Neural cell (in vitro differentiated cells): ENCODE data around the gene FOXN1. TPM values are rescaled to one million over a fixed set of nuclear protein-coding genes. Genes with fewer than 3 reads are reported as not detected.

Experiments
- H2AFZ ChIP-seq: fragments of 200-600, 300-800 bp; sonication (generic), shearing (Covaris generic); 2 replicates; pipeline ENCODE4 v1.6.0; 2014; ENCODE audit warnings: low read depth, mild to moderate bottlenecking, antibody characterized with exemption, low read length, moderate library complexity
- H3F3A ChIP-seq: fragments of 200-600 bp; shearing (Covaris generic); 2 replicates; pipeline ENCODE4 v1.6.1; 2016; ENCODE audit warnings: mild to moderate bottlenecking, moderate library complexity, mixed read lengths, antibody characterized with exemption, low read length; ENCODE audit not compliant: insufficient read depth, poor library complexity, severe bottlenecking
- H3K27ac ChIP-seq: fragments of 200-600, 300-800 bp; sonication (generic), shearing (Covaris generic); 2 replicates; pipeline ENCODE4 v1.5.1; 2014; ENCODE audit warnings: mild to moderate bottlenecking, low read length, moderate library complexity
- H3K27me3 ChIP-seq: fragments of 300-800, 200-600 bp; sonication (generic), shearing (Covaris generic); 2 replicates; pipeline ENCODE4 v1.6.0; 2014; ENCODE audit warnings: mild to moderate bottlenecking, low read depth, low read length, moderate library complexity; ENCODE audit not compliant: insufficient read depth
- H3K36me3 ChIP-seq: fragments of 300-800, 200-600 bp; sonication (generic), shearing (Covaris generic); 2 replicates; pipeline ENCODE4 v1.5.1; 2014; ENCODE audit warnings: mild to moderate bottlenecking, antibody characterized with exemption, low read length, moderate library complexity; ENCODE audit not compliant: insufficient read depth
- H3K4me2 ChIP-seq: fragments of 300-800, 200-600 bp; sonication (generic), shearing (Covaris generic); 2 replicates; pipeline ENCODE4 v1.6.0; 2014; ENCODE audit warnings: mild to moderate bottlenecking, low read length
- H3K4me3 ChIP-seq: fragments of 300-800, 200-600 bp; sonication (generic), shearing (Covaris generic); 2 replicates; pipeline ENCODE4 v1.5.1; 2014; ENCODE audit warnings: mild to moderate bottlenecking, low read length, moderate library complexity
- H3K79me2 ChIP-seq: fragments of 200-600 bp; shearing (Covaris generic); replicated peaks from 2 replicates; pipeline ENCODE4 v1.6.0; 2014; ENCODE audit warnings: mild to moderate bottlenecking, low read length, moderate library complexity; ENCODE audit not compliant: insufficient read depth
- H3K9ac ChIP-seq: fragments of 300-800, 200-600 bp; sonication (generic), shearing (Covaris generic); 2 replicates; pipeline ENCODE4 v1.6.1; 2016; ENCODE audit warnings: mild to moderate bottlenecking, low read length, mixed read lengths
- H3K9me2 ChIP-seq: fragments of 200-600 bp; shearing (Covaris generic); 2 replicates; pipeline ENCODE4 v1.6.1; 2016; ENCODE audit warnings: mild to moderate bottlenecking, low read length, mixed read lengths; ENCODE audit not compliant: insufficient read depth
- H3K9me3 ChIP-seq: fragments of 200-600, 300-800 bp; sonication (generic), shearing (Covaris generic); 2 replicates; pipeline ENCODE4 v1.6.1; 2016; ENCODE audit warnings: mild to moderate bottlenecking, mixed run types, low read length, moderate library complexity, mixed read lengths
- H4K20me1 ChIP-seq: fragments of 200-600 bp; shearing (Covaris generic); 2 replicates; pipeline ENCODE4 v1.6.1; 2016; ENCODE audit warnings: mild to moderate bottlenecking, mixed run types; ENCODE audit not compliant: insufficient read depth
- CTCF ChIP-seq: fragments of 450-650 bp; IDR thresholded peaks from 2 replicates; pipeline ENCODE4 v1.5.1; 2014; ENCODE audit warnings: antibody characterized with exemption, mild to moderate bottlenecking, moderate library complexity; ENCODE audit not compliant: poor library complexity, severe bottlenecking
- EP300 ChIP-seq: fragments of 450-650 bp; conservative IDR thresholded peaks from 2 replicates; pipeline ENCODE4 v1.6.1; 2014; ENCODE audit warnings: antibody characterized with exemption, mild to moderate bottlenecking, moderate library complexity; ENCODE audit not compliant: poor library complexity, severe bottlenecking
- EZH2 ChIP-seq: fragments of 200-600, 300-800 bp; shearing (Covaris generic), sonication (generic); IDR thresholded peaks from 2 replicates; pipeline ENCODE4 v1.6.1; 2014; ENCODE audit warnings: antibody characterized with exemption, low read length, borderline replicate concordance, mild to moderate bottlenecking; ENCODE audit not compliant: insufficient read depth, poor library complexity, severe bottlenecking
- MXI1 ChIP-seq: fragments of 450-650 bp; conservative IDR thresholded peaks from 2 replicates; pipeline ENCODE4 v1.6.1; 2014; ENCODE audit warnings: antibody characterized with exemption, mild to moderate bottlenecking; ENCODE audit not compliant: poor library complexity, severe bottlenecking
- POLR2AphosphoS5 ChIP-seq: IDR thresholded peaks from 2 replicates; pipeline ENCODE4 v1.6.1; 2012
- RAD21 ChIP-seq: fragments of 450-650 bp; conservative IDR thresholded peaks from 2 replicates; pipeline ENCODE4 v1.6.1; 2014; ENCODE audit warnings: antibody characterized with exemption, mild to moderate bottlenecking, moderate library complexity
- REST ChIP-seq: IDR thresholded peaks from 2 replicates; pipeline ENCODE4 v1.6.1; 2012; ENCODE audit warnings: borderline replicate concordance
- SMC3 ChIP-seq: fragments of 450-650 bp; conservative IDR thresholded peaks from 2 replicates; pipeline ENCODE4 v1.6.1; 2014; ENCODE audit warnings: antibody characterized with exemption, mild to moderate bottlenecking, moderate library complexity; ENCODE audit not compliant: poor library complexity
- TAF1 ChIP-seq: IDR thresholded peaks from 2 replicates; pipeline ENCODE4 v1.6.1; 2012; ENCODE audit warnings: low read depth
- polyA plus RNA-seq: library from polyadenylated mRNA; depleted of rRNA; stranded (reverse); fragments of >200 nt; gene quantifications from 2 replicates; pipeline ENCODE4 v1.2.3, GENCODE V29; 2014

The FOXN1 gene
- polyA plus RNA-seq, 1 donor from 2014 or later, result not detected

GRCh38 chr17:28497931-28498330, 8.2 kb upstream of the FOXN1 start:
- Histone ChIP-seq H3K36me3 (no peaks in the 10 kb centered on the region), H2AFZ (no peak overlapping the region), H3F3A (no peaks in the 10 kb centered on the region), H3K9me3 (no peaks in the 10 kb centered on the region), H3K9ac (no peak overlapping the region), H4K20me1 (no peaks in the 10 kb centered on the region), H3K4me2 (no peak overlapping the region), H3K27ac (no peak overlapping the region), H3K27me3 (no peaks in the 10 kb centered on the region), H3K9me2 (no peaks in the 10 kb centered on the region), H3K79me2 (no peaks in the 10 kb centered on the region), H3K4me3 (no peak overlapping the region)
- no peak for TF ChIP-seq POLR2AphosphoS5
- TF ChIP-seq MXI1, result no peak
- TF ChIP-seq SMC3, result no peak
- TF ChIP-seq REST, result no peak
- TF ChIP-seq TAF1, result no peak
- no peak for TF ChIP-seq CTCF
- no peak for TF ChIP-seq RAD21
- TF ChIP-seq EZH2, result no peak
- no peak for TF ChIP-seq EP300

- Histone ChIP-seq H3K9me3 (no peaks in the 10 kb centered on the region), H3K27ac (no peak overlapping the region), H3K27me3 (no peaks in the 10 kb centered on the region), H4K20me1 (no peaks in the 10 kb centered on the region), H2AFZ (no peak overlapping the region), H3K4me3 (no peak overlapping the region), H3K79me2 (no peaks in the 10 kb centered on the region), H3F3A (no peaks in the 10 kb centered on the region), H3K9ac (no peak overlapping the region), H3K36me3 (no peaks in the 10 kb centered on the region), H3K9me2 (no peaks in the 10 kb centered on the region), H3K4me2 (no peak overlapping the region)
- no peak for TF ChIP-seq MXI1
- no peak for TF ChIP-seq RAD21
- no peak for TF ChIP-seq EP300
- TF ChIP-seq CTCF, result no peak
- TF ChIP-seq POLR2AphosphoS5, result no peak
- TF ChIP-seq TAF1, result no peak
Observed at GRCh38 chr17:28498652-28499363, 7.3 kb upstream of the FOXN1 start.
